Erythroblast (primary cell): ENCODE results near the gene ATF7IP2.

Source experiments
- GATA1 ChIP-seq: IDR thresholded peaks from 2 replicates; pipeline ENCODE4 v1.6.1; 2011; ENCODE audit warnings: low read depth, mild to moderate bottlenecking, control low read depth, low read length, moderate library complexity
- POLR2A ChIP-seq: IDR thresholded peaks from 2 replicates; pipeline ENCODE4 v1.6.1; 2011; ENCODE audit warnings: mild to moderate bottlenecking, low read length

GRCh38 chr16:10514369-10515055 lies 128.7 kb downstream of the ATF7IP2 start:
- TF ChIP-seq POLR2A = no peak
- no peak for TF ChIP-seq GATA1
